ENCODE data around the gene APP.
"Not testable (repeated sequence)": the region's sequence is repeated elsewhere in the genome, so short reads cannot be mapped to it uniquely, and the experiment has no call there.

APP gene

DNA sequence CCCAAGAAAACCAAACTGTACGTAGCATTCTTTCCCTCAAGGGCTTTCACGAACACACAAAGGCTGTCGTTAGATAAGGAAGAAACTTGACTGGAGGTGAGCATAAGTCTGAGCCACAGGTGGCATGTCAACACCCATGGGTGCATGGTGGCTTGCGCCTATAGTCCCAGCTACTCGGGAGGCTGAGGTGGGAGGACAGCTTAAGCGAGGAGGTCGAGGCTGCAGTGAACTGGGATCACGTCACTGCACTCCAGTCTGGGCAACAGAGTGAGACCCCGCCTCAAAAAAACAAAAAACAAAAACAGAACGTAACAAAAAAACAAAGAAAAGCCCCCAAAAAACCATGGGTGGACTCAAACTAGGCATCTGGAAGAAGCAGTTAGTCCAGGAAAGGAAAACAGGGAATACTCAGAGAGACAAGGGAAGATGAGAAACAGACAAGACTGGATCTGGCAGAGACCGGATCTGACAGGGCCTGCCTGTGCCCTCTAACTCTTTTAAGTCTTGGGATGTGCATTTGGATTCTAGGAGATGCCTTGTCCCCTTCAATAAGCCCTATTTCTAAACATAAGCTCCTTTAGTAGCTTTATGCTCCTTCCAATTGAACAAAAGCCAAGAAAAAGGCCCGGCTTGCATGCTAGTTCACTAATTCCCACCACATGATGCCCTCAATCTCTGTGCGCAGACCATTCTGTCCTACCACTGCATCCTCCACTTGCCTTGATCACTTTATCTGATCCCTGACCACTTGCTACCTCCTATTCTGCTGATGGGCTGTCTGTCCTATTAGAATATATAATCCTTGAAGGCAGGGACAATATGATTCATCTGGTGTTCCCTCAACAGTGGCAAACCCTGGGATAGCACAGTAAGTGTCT is 73.8 kb downstream of the APP start:
- DNase-seq = no peak

GRCh38 chr21:26095131-26095530 is 75.4 kb downstream of the APP start:
- DNase-seq = no peak

- DNase-seq = no peak
These were observed 77.4 kb downstream of the APP start for GRCh38 chr21:26093122-26093521.

- DNase-seq = no peak
These were observed 79.0 kb downstream of the APP start for GRCh38 chr21:26091480-26092018.

GRCh38 chr21:26089730-26090129 is 80.8 kb downstream of the APP start:
- no peak for DNase-seq

GRCh38 chr21:26087223-26087918 is 83.2 kb downstream of the APP start:
- no peak for DNase-seq

DNA sequence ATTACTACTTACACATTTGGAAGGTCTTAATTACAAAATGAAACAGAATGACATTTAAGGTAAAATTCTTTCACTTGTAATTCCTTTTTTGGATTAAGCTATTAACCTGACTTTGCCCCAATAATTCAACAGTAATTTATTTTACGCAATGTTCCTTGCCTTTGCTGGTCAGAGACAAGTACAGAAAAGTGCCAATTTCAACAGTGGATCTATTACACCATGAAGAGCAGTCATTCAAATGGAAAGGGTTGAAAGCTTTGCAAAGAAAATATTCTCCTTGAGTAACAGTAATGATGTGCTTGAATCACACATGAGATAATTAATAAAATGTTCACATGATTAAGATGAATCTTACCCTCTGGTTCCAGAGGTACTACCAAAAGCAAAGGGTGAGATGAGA is 84.7 kb downstream of the APP start:
- DNase-seq = no peak

GRCh38 chr21:26085127-26085526 is 85.4 kb downstream of the APP start:
- no peak for DNase-seq

- no peak for DNase-seq
These were observed 88.0 kb downstream of the APP start for GRCh38 chr21:26082549-26082948.

DNA sequence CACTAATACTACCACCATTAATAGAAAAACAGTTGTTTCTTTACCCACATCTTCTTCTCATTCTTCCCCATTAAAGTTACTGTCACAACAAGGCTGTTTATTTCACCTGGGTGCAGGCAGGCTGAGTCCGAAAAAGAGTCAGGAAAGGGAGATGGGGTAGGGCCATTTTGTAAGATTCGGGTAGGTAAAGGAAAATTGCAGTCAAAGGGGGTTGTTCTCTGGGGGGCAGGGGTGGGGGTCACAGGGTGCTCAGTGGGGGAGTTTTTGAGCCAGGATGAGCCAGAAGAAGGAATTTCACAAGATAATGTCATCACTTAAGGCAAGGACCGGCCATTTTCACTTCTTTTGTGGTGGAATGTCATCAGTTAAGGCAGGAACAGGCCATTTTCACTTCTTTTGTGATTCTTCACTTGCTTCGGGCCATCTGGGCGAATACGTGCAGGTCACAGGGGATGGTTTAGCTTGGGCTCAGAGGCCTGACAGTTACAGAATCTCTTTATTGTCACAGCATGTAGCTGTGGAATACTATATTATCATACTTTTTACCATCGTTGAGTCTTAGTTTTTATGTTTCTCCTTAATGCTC is 89.3 kb downstream of the APP start:
- not testable (repeated sequence) for DNase-seq

DNA sequence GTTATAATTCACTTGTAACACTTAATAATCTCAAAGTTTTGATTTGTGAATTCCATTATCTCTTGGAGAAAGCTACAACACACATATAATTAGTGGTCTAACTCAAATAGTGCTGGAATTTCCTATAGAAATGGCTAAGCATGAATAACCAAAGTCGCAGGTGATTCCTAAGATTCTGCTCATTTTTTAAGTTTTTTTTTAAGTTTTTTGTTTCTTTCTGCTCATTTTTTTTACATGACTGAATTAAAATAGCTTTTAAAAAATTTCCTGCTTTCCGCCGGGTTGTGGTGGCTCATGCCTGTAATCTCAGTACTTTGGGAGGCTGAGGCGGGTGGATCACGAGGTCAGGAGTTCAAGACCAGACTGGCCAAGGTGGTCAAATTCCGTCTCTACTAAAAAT is 90.4 kb downstream of the APP start:
- no peak for DNase-seq

DNA sequence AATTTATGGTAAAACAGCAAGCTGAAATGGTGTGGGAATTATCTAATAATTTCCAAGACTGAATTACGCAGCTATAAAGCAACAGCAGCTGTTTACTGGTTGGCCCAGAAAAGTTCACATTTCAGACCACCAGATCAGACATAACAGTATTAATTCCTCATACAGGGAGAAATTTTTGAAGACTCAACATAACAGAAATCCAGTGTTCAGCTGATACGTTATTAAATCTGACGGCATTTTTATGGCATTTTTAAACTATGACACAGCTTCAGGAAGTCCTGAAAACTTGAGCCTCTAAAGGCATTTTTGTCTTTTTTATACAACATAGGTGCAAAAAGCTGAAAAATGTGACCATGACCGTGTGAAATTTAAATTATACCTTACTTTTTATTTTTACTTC is 91.2 kb downstream of the APP start:
- no peak for DNase-seq

DNA sequence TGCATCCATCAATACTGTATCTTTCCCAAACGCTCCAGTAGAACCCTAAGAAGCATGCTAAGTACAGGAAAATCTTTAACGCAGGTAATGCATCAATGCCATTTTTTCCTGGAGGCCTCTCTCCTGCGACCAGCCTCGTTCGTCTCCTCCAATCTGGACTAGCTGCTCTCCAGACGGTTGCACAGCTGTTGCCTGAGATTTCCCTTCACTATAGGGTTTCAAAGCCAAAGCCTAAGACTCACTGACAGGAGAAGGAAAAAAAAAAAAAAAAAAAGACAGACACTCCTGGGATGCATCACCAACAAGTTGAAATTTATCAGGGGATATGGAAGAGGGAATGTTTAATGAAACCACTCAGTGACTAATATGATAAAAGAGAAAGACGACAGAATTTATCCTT is 93.0 kb downstream of the APP start:
- no peak for DNase-seq

- no peak for DNase-seq
These were observed 97.6 kb downstream of the APP start for GRCh38 chr21:26072666-26073615.

DNA sequence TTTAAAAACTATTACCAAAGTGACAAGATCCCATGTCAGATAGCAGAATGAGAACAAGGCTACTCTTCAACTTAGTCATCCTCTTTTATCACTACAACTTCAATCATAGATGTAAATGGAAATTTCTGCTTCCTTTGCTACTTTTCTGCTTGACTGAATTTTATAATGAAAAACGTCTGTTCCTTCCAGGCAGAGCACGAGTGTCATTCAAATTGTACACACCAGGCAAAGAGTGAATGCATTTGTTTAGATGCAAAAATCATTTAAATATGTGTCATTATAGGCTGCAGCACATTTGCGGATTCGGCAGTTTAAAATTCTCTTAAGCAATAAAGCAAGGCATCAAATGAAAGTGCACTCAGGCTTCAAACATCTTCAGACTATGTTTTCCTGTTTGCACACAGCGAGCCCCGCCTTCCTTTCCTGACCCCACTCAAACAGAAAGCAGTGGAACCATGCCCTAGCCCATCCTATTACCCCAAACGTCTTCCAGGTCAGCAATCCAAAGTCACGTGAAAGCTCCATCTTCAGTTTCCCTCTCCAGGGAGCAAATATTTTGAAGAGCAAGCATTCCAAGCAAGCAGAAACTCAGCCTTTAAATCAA is 99.6 kb downstream of the APP start:
- peak; percentile 23 for DNase-seq

- no peak for DNase-seq
These were observed 100.4 kb downstream of the APP start for GRCh38 chr21:26070121-26070520.

DNA sequence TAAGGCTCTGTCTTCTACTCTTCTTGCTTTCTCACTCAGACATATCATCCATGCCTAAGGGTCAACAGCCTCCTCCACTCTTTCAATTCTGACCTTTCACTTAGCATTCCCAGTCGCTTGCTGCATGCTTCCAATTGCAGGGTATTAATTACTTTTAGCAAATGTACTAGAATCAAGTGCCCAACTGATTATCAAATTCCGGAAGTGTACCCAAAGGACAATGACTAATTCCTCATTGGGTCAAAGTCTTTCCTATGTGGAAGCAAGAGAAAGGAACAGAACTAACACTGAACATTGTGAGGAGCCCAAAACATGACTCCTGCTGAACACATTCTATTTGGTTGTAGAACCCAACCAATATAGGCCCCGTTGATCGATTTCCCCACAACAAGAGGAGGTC is 101.8 kb downstream of the APP start:
- DNase-seq = no peak

DNA sequence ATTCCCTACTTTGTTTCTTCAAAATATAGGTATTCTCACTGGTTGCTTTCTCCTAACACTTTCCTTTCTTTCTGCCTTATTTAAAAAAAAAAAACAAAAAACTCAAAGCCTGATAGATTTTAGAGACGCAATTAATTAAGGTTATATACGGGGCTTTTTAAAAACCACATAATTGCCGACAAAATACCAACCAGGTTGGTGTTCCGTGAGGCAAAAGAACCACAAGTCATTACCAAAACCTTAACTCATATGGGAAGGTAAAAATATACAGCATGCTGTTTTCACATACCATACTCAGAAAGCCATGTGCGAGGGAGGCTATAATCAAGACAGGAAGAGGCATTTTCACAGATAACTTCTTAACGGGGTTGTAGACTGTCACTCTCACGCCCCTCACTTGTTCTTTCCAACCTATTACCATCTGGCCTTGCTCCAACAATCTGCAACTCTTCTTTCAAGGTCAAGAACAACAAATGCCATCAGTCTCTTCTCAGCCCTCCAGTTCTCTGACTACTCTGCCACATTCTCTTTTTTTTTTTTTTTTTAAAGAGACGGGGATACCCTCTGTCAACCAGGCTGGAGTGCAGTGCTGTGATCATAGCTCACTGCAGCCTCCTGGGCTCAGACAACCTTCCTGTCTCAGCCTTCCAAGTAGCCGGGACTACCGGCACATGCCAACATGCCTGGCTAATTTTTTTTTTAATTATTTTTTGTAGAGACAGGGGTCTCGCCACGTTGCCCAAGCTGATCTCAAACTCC is 102.6 kb downstream of the APP start:
- DNase-seq = no peak

DNA sequence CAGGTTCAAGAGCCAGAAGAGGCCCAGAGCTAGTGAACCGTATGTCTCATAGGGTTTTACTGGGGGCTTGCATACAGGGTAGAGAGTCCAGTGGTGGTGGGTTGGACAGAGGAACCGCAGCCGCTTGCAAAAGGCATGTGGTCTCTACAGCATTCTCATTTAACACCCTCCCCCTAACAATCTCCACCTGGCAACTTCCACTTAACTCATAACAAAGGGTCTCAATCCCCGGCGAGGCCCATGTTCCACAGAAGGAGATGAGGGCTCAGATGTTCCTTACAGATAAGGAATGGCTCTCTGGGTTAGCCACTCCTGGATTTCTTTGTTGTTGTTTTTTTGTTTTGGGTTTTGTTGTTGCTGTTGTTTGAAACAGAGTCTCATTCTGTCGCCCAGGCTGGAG is 106.1 kb downstream of the APP start:
- DNase-seq = no peak

DNA sequence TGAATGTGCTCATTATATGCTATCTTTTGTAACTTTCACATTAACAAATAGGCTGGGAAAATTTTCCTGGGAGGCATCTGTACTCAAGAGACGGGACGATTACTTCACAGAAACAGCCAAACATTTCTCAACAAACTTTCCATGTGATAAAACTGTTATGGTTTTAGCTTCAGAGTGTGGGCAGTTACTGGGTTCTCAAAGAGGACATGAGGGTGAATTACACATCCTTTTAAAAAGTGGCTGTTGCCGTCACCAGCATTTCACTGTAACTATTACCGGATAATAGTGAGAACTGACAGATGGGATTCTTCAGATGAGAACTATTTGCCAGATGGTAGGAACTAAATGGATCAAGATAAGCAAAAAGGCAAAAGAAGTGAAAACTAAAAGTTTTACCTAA is 109.1 kb downstream of the APP start:
- no peak for DNase-seq
